ENCODE results near the gene CPT1B. TPM values are rescaled to one million over a fixed set of nuclear protein-coding genes. Genes with fewer than 3 reads are reported as not detected.

The CPT1B gene
- total and polyA plus RNA-seq, 2 experiments from 2014 or later = 5.6 to 14.4 TPM

- TF ChIP-seq ZNF462 (CRISPR knock-in tag; IDR thresholded peaks at IDR 0.05) = no peak
- no peak for TF ChIP-seq ZNF331 (CRISPR knock-in tag; IDR thresholded peaks at IDR 0.05; ENCODE audit: low read depth)
- TF ChIP-seq ZNF114 (CRISPR knock-in tag; IDR thresholded peaks at IDR 0.05) = no peak
- TF ChIP-seq NANOG (IDR thresholded peaks at IDR 0.05; ENCODE audit: borderline replicate concordance) = no peak
These were observed 31.6 kb downstream of the CPT1B start (continued) for GRCh38 chr22:50546326-50547262.

GRCh38 chr22:50545522-50546325, 32.5 kb downstream of the CPT1B start, which contains the start of gene KLHDC7B:
Gene KLHDC7B (plus strand): TSS chr22:50545899. CDS start chr22:50546244, 345 bp downstream.
- Histone ChIP-seq H2AFZ (no peak within 1 kb of the TSS; the same call in 1 of the 2 replicates), H3K27ac (ENCODE audit: low read depth) (no peak within 1 kb of the TSS), H3K9me2 (ENCODE audit: insufficient read depth) (no peaks in the 10 kb centered on the region), H3F3A (replicated peaks; ENCODE audit: low read depth) (peaks cover 7% of the 10 kb centered on the region; the same call in 1 of the 2 replicates), H3K36me3 (ENCODE audit: insufficient read depth) (no peaks in the 10 kb centered on the region), H3K79me2 (replicated peaks; ENCODE audit: insufficient read depth) (no peaks in the 10 kb centered on the region), H4K20me1 (replicated peaks; ENCODE audit: insufficient read depth) (no peaks in the 10 kb centered on the region), H3K4me3 (no peak within 1 kb of the TSS), H3K4me1 (ENCODE audit: insufficient read depth) (no peaks in the 10 kb centered on the region; the same call in 1 of the 2 replicates), H3K27me3 (ENCODE audit: insufficient read depth) (peaks cover 39% of the 10 kb centered on the region), H3K4me2 (no peak within 1 kb of the TSS)
- Mint-ChIP-seq H3K27me3 (ENCODE audit: insufficient read depth, low read depth, poor library complexity) (peaks cover 36% of the 10 kb centered on the region), H3K4me1 (no peaks in the 10 kb centered on the region), H3K4me3 (no peak within 1 kb of the TSS), H3K36me3 (ENCODE audit: low read depth) (no peaks in the 10 kb centered on the region), H3K9me3 (no peaks in the 10 kb centered on the region), H3K27ac (no peak within 1 kb of the TSS)
- ATAC-seq (no peak), DNase-seq (ENCODE audit: low spot score) (no peak)
- TF ChIP-seq ETS1 (IDR thresholded peaks at IDR 0.05) (no peak), REST (IDR thresholded peaks at IDR 0.05; ENCODE audit: unreplicated experiment) (no peak), JUNB (IDR thresholded peaks at IDR 0.05; ENCODE audit: unreplicated experiment) (no peak), NANOG (IDR thresholded peaks at IDR 0.05; ENCODE audit: borderline replicate concordance) (no peak), CREB1 (CRISPR knock-in tag; IDR thresholded peaks at IDR 0.05; ENCODE audit: low read depth) (no peak), ZNF331 (CRISPR knock-in tag; IDR thresholded peaks at IDR 0.05; ENCODE audit: low read depth) (no peak), EZH2 (IDR thresholded peaks at IDR 0.05; ENCODE audit: low read depth, unreplicated experiment) (no peak)

Data from GM23338 (cell line).